Retina (tissue), 1 donor: ENCODE results near the gene PIK3R2.
"Not testable (repeated sequence)": the region's sequence is repeated elsewhere in the genome, so short reads cannot be mapped to it uniquely, and the experiment has no call there.

Source experiments
- DNase-seq: peaks from one replicate; pipeline ENCODE4 v3.0.0-alpha.2; 2016

PIK3R2 gene

DNA sequence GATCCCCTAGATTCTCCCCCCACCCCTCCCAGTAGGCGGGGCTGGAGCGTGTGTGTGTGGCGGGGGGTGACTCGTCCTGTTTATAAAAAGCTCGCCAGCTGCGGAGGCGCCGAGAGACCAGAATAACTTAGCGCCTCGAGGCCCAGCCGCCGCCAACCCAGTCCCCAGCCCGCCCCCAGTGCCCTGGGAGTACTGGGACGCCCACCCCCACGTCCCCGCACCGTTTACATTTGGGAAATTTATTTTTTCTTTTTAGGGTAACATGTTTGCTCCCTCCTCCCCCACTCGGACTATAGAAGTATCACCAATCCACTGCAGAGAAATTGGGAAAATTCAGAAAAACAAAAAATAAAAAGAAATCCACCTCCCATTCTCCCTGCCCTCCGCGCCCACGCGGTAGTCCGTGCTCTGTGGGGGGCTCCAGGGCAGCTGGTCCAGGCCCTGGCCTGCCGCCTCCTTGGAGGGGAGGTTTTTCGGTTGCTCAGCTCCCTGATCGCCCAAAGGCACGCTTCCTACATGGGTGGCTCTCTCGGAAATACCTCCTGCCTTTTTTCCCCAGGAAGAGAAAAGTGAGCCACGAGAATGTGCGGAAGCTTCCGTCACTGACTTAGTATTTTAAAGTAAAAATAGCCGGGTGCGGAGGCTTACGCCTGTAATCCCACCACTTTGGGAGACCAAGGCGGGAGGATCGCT is 52.4 kb downstream of the PIK3R2 start:
- DNase-seq: peak; percentile 51

DNA sequence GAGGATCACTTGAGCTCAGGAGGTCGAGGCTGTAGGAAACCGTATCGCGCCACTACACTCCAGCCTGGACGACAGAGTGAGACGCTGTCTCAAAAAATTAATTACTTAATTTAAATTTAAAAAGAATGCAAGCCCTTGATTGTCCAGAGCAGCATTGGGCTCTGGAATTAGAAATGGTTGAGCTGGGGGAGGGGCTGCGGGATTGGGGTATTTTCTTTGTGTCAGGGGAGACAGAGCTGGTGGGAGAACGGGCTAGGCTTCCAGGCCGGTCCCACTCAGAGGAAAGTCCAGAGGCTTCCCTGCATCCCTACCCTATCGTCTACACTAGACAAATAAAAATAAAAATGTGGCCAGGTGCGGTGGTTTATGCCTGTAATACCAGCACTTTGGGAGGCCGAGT is 53.1 kb downstream of the PIK3R2 start:
- DNase-seq: no peak

DNA sequence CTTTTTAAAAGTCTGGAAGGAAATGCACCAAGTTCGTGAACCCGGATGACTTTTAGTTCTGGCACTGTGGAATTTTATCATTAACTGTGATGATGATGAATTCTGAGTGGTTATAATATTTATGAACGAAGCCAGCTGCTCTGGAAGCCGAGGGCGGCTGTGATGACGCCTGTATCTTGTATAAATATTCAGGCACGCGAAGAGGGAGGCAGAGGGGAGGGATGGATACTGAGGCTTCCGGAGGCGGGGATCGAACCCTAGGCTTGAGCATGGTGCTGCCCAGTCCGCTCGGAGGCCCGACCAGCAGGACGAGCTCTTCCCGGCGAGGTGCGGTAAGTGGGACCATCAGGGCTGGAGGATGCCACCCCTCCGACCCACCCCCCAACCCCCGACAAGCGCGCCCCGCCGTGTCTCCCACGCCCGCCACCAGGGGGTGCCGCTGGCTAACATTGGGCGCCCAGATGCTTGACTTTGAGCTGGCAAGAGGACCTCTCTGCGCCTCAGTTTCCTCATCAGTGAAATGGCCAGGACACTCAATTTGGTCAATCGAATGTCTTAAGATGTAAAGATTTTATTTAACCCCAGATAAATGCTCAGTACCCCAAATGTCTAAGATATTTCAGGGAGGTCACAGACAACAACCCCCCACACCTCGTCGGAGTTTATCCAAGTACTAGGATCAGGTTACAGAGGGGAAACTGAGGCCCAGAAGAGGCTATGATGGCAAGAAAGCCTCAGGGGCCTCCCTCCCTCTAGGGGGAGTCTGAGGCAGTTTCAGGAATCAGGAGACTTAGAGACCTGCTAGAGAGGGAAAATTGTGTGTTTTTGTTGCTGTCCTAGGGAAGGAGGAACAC is 55.4 kb downstream of the PIK3R2 start:
- no peak for DNase-seq

DNA sequence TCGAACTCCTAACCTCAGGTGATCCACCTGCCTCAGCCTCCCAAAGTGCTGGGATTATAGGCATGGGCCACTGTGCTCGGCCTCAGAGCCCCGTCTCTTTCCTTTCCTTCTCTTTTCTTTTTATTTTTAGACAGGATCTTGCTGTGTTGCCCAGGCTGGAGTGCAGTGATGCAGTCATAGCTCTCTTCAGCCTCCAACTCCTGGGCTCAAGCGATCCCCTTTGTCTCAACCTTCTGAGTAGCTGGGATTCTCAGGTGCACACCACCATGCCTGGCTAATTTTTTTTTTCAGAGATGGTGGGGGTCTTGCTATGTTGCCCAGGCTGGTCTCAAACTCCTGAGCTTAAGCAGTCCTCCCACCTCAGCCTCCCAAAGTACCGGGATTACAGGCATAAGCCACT is 56.9 kb downstream of the PIK3R2 start:
- DNase-seq: not testable (repeated sequence)

DNA sequence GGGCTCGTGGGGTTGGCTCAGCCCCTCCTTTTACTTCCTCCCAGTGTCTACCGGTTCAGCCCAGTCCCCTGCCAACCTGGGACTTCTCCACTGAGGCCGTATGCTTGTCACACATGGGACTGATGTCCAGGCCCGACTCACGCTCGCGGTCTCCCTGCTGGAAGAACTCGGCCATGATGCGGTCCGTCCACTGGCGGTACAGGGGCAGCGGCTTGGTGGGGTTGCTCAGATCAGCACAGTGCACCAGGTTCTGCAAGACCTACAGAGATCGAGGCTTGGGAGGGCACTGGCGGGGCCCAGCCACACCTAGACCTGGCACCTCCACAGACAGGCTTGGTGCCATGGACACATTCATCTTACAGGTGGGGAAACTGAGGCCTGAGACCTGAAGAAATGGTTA is 58.7 kb downstream of the PIK3R2 start:
- DNase-seq: no peak

DNA sequence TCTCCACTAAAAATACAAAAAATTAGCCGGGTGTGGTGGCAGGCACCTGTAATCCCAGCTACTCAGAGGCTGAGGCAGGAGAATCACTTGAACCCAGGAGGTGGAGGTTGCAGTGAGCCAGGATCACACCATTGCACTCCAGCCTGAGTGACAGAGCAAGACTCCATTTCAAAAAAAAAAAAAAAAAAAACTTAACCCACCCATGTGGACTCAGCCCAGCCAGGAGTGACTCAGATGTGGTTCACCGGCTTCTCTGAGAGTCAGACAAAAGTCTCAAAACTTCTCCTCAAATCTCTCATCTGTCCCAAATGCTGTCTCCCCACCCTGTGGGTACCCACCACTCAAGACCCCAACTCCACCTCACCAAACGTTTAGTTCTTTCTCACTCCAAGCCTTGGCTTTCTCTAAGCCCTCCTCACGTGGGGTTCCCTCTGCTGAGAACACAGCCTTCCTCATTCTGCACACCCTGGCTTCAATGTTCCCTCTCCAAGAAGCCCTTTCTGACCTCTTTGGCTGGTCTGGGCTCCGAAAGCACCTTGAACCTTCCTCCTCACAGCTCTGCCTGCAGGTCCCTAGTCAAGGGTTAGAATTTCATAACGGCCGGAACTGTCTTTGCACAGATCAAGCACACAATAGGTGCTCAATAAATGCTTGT is 61.9 kb downstream of the PIK3R2 start:
- no peak for DNase-seq

DNA sequence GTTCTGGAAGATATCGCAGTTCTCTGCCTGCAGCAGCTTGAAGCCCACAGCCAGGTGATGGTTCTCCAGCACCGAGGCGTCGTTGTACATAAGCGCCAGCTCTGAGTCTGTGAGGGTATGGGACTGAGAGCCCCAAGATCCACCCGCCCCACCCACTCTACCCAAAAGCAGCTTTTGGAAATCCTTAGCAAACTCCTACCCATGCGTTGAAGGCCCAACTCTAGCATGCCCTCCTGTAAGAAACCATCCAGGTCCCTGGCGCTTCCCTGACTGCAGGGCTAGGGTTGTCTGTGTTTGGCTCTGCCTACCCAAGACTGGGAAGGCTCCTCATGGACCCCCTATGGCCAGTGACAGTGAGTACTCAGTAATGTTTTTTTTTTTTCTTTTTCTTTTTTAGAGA is 63.8 kb downstream of the PIK3R2 start:
- no peak for DNase-seq

DNA sequence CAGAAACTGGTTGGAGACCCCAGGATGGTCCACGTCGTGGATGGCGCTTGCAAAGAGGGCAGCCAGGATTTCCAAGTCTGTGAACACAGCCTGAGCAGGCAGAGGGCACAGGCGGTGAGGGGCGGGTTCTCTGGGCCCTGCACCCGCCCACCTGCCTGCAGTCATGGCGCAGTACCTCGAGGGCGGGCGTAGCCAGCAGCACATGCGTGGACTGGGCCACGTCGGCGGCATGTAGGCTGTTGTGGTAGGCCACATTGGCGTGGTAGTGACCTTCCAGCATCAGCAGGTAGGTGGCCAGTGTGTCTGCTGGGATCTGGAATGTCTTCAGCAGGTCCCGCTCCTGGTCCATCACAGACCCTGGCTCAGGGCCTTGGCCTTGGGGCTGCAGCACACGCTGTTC is 65.2 kb downstream of the PIK3R2 start:
- no peak for DNase-seq

DNA sequence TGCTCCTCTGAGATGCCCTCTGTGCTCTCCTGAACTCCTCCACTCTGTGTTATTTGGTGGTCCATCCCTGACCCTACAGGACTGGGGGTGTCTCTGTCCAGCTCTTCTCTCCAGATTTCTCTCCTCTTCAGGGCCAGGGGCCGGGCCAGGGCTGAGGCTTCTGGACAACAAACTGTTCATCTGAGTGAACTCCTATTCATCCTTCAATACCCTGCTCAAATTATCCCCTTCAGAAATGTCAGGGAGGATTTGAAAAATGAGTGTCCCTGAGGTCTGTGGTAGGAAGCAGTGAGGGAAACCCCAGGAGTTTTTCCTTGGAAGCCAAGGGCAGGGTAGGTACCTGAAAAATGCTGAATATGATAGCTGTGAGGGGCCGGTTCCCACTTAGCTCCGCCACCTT is 65.6 kb downstream of the PIK3R2 start:
- DNase-seq: no peak
